ENCODE measurements around the gene COL17A1.

COL17A1 gene

GRCh38 chr10:104049504-104050250, 36.0 kb downstream of the COL17A1 start:
- no peak for DNase-seq (ENCODE audit: low read depth)

DNA sequence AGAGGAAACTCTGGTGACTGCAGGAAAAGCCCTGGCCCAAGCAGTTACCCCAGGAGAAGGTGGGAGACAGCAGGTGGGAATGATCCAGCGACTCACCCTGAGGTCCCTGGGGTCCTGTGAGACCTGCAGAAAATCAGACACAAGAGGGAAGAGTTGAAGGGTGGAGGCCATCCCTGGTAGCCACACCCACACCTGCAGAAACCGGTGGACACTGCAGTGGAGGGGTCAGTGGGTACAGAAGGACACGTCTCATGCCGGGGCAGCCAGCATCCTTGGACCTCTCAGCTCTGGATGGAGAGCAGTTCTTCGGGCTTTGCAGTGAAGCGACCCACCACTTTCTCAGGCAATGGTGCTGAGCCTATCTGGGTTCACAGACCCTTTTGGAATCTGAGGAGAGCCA, 39.0 kb downstream of the COL17A1 start:
- no peak for DNase-seq (ENCODE audit: low read depth)

DNA sequence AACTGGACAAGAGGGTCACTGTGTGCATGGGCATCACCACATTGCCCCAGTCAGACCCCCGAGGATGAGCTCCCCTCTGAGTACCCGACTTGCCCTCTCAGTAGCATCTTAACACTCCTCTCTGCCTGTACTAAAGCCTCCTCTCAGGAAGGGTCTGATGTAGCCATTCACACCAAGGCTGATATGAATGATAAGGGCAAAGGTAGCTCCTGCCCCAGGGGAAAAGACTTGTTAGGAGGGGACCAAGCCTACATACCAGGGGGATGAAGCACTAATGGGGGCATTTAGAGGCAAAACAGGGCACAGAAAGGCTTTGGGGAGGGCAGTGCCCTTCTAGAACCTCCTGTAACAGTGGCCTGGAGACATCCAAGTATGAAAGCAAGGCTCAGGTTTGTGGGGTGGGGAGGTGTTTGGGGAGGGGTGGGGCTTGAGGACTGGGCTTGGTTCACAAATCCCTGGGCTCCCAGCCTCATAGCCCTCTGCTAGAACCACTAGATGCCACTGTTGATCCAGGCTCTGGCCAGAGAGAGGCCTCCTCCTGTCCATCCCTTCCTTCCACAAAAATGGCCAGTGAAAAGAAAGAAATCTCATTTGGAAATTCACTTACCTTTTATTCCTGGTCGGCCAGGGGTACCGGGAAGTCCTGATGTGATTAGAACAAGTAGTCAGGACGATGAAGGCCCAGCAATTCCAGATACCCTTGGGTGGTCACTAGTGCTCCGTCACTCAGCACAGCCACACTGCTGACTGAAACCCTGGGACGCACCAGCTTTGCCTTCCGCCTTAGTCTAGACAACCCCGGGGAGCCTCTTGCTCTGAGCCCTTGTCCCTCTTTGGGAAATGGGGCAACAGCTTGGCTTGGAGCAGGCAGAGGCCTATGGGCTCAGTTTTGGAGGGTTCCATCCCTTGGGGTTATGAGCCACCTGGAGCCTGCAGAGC, 40.3 kb downstream of the COL17A1 start:
- no peak for DNase-seq (ENCODE audit: low read depth)

DNA sequence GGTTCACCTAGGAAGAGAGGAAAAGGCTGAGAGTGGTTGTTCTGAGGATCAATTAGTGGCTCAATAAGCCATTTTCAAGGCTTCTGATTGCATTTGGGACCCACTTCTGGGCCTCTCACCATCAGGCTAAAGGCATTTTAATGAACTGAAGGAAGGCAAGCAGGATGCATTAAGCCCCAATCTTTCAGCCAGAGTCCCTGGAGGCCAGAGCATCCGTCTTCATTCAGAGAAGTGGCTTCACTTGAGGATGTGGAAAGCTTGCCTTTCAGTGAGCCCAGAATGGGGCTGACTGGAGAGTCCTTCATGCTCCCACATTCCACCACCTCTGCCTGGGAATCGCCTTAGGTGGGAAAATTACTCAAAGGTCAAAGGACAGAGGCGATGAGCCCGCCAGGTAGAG, 41.8 kb downstream of the COL17A1 start:
- no peak for DNase-seq (ENCODE audit: low read depth)

GRCh38 chr10:104043185-104043830, 42.4 kb downstream of the COL17A1 start:
- DNase-seq (ENCODE audit: low read depth), result no peak

DNA sequence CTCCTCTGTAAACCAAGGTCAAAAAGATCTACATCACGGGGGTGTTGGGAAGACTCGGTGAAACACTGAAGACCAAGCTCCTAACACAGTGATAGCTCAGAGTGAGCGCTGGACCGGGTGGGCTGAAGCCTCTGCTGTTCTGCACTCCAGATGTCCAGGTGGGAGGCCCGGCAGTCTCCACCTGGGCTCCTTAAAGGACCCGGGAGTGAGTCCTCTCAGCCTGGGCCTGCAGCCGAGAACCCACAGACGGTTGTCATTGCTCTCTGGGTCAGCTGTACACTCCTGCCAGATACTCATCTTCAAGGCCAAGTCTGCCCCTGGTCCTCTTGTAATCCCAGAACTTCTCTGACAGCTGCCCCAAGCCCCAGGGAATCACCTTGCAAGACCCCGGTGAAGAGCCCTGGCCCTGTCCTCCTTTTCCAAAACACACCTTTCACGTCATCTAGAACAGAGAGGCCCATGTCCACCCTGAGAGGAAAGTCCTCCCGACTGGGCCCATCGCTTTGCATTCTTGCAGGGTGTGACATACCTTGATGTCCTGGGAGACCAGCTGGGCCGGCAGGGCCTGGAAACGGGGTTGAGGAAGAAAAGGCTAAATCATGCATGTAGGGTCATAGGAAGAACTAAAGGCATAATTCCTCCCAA, 43.7 kb downstream of the COL17A1 start:
- no peak for DNase-seq (ENCODE audit: low read depth)

- no peak for DNase-seq (ENCODE audit: low read depth)
Measured at GRCh38 chr10:104040862-104041789, 44.6 kb downstream of the COL17A1 start.

- DNase-seq (ENCODE audit: low read depth), result no peak
Measured at GRCh38 chr10:104040382-104040781, 45.3 kb downstream of the COL17A1 start.

DNA sequence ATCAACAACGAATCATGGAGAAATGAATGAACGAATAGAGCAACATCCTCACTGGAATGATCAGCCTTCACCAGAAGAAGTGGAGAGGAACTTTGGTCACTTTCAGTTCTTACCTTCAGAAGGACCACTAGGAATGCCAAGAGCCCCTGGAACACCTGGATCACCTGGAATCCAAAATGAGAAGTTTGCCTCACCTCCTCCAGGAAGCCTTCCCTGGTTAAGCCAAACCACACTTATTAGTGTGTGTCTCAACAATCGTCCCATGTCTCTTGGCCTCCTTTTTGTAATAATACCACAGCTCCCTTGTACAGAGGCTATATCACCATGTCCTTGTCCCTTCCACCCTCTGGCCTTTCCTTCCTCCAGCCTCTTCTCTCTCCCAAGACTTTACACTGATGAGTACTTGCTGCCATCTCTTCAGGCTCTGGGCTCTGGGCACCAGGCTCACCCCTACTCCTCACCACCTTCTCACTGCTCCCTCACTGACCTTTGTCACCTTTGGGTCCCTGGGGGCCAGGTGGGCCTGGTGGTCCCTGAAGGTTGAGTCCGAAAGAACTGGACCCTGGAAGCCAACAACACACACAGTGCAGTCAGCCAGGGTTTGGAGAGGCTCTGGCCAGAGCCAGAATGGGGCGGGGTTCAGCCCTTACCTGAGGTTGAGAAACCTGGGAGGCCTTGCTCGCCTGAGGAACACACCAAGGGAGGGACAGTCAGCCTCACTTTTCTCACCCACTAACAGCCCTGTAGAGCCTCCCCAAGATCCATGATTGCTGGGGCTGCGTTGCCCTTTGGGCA, 46.5 kb downstream of the COL17A1 start:
- DNase-seq (ENCODE audit: low read depth), result no peak

- no peak for DNase-seq (ENCODE audit: low read depth)
Measured at GRCh38 chr10:104038537-104038936, 47.1 kb downstream of the COL17A1 start.

- DNase-seq (ENCODE audit: low read depth), result no peak
Measured at GRCh38 chr10:104037261-104037951, 48.3 kb downstream of the COL17A1 start.

DNA sequence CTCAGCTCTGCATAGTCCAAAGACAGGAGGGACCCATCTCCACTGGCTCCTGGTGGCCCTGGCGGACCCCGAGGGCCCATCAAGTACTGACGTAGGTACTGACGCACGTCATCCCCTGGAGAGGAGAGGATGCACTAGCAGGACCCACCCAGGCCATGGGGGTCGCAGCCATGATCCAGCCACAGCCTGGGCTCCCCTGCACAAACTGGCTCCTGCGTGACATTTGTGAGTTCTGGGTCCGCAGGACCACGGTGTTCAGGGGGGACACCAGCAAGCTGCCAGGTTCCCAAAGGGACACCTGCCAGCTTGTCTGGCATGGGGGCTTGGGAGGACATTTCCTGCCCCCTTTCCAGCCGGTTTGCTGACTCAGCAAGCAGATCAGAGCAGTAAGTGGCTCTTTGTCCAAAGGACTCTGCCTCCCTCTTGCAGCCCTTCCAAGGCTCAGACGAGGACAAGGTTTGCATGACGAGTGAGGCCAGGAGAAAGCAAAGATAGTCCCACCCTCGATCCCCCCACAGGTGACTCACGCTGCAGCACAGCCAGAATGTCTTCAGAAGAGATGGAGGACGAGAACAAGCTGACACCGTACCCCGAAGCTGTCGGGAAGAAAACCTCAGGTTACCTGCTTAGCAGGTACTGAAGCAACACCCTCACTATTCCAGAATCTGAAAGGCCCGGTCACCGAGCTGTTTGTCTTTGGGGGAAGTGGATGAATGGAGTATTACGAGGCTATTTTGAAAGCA, 49.0 kb downstream of the COL17A1 start:
- no peak for DNase-seq (ENCODE audit: low read depth)

DNA sequence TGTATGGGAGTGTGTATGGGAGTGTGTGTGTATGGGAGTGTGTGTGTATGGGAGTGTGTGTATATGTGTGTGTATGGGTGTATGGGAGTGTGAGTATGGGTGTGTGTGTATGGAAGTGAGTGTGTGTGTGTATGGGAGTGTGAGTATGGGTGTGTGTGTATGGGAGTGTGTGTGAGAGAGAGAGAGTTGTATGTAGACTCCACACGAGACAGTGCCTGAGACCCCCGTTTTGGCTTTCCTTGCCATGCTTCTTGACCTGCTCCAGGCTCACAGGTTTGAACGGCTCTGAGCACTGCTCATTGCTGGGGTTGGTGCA, 49.7 kb downstream of the COL17A1 start:
- DNase-seq (ENCODE audit: low read depth), result no peak

GRCh38 chr10:104035194-104036068, 50.2 kb downstream of the COL17A1 start:
- no peak for DNase-seq (ENCODE audit: low read depth)

DNA sequence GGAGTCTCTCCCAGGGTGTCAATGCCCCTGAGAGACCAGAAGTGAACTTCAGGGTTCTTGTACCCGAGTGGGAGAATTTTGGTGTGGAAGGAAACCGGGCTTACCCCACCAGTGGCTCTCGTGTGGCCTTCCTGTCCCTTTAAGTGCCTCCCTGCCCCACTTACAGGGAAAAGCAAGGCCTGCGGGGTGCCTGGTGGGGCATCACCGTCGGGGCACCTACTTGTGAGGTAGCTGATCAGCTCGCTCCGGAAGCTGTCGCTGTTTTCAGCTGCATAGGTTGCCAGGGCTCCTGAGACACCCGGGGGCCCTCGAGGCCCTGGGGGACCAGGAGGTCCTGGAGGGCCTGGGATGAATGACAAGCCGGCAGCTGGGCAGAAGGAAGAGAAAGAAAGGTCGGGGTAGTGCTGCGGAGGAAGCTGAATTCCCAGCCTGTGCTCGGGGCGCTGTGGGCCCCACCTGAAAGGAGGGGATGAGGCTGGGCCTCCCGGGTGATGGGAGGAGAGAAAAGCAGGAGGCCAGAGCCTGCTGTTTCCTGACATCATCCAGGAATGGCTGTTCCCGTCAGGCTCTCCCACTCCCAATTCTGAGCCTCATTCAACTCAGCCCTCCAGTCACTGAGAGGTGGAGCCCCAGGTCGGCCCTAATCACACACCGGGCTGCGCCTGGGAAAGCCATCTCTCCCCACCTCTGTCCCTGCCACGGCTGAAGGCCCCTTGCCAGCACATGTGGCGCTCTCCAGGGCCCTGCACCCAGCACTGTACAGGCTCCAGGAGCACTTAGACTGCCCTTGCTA, 51.1 kb downstream of the COL17A1 start:
- no peak for DNase-seq (ENCODE audit: low read depth)

- DNase-seq (ENCODE audit: low read depth), result no peak
Measured at GRCh38 chr10:104033966-104034365, 51.7 kb downstream of the COL17A1 start.

DNA sequence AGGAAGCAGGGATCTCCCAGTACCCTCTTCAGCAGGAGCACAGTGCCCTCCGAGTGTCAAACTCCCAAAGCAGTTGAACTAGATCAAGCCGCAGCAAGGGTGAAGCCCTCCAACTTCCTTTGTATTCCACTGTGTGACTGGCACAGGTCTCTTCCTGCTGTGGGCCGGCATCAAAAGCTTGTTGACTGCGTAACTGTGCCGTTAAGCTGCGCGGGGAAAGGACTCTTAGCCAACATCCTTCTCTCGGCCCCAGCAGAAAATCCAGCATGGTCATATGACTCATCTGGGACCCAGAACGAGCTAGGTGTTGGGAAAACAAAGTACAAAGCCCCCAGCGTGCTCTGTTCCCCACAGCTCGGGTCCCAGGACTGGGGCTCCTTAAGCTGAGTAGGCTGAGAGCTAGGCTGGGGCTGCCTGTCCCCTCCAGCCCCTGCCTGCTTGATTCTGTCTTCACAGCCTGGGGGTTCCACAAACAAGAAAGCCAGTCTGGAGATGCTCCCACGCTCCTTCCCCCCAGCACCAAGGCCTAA, 52.2 kb downstream of the COL17A1 start:
- DNase-seq (ENCODE audit: low read depth), result no peak

All from stimulated activated CD8-positive, alpha-beta memory T cell treated with anti-CD3 and anti-CD28 coated beads, Interleukin-15, amount 100 ng/mL, for 1 hour (primary cell).